GM12878 (cell line): Measurements from ENCODE around the gene LANCL2. TPM values are rescaled to one million over a fixed set of nuclear protein-coding genes. Genes with fewer than 3 reads are reported as not detected.

Experiments
- ATAC-seq: fragments of 200-7000 bp; cut with Tn5 transposase; 3 replicates; pipeline ENCODE4 v1.9.1; 2020; ENCODE audit warnings: mild to moderate bottlenecking, moderate library complexity
- BruUV-seq: library from RNA; stranded (reverse); fragments of 400-500 nt; replicated peaks from 2 replicates; lab custom pipeline; 2021; lab: Mats Ljungman, UMichigan
- CTCF ChIA-PET: fragments of 300-600 bp; sonication (Branson Sonifier 250); formaldehyde crosslinking; extraction: SDS; loops from one replicate; lab custom pipeline; 2021; ENCODE audit warnings: inconsistent platforms; lab: Yijun Ruan, JAX
- POLR2A ChIA-PET: fragments of 350-600 bp; formaldehyde crosslinking; extraction: SDS; loops from one replicate; lab custom pipeline; 2021; ENCODE audit warnings: inconsistent platforms; lab: Charles Lee
- RAD21 ChIA-PET: fragments of 300-600 bp; sonication (Branson Sonifier 250); formaldehyde crosslinking; loops from one replicate; lab custom pipeline; 2023; ENCODE audit warnings: antibody characterized with exemption; ENCODE audit not compliant: unreplicated experiment; lab: Charles Lee
- SMC1A ChIA-PET: fragments of 300-600 bp; sonication (Branson Sonifier 250); formaldehyde crosslinking; loops from one replicate; lab custom pipeline; 2023; ENCODE audit not compliant: unreplicated experiment, uncharacterized antibody; lab: Charles Lee
- DNase-seq: peaks from one replicate; pipeline ENCODE4 v3.0.0-alpha.2; 2011; ENCODE audit warnings: low read depth, low spot score
- FAIRE-seq: peaks from 3 replicates; lab custom pipeline; 2011; peaks lifted over from hg19 to GRCh38; lab: Jason Lieb, UNC
- H2AFZ ChIP-seq: 2 replicates; pipeline ENCODE4 v1.6.0; 2011; ENCODE audit warnings: low read depth, low read length, control low read depth; ENCODE audit not compliant: control insufficient read depth
- H3K27ac ChIP-seq: 2 replicates; pipeline ENCODE4 v1.5.1; 2011; ENCODE audit warnings: control low read depth; ENCODE audit not compliant: control insufficient read depth, insufficient read depth
- H3K27me3 ChIP-seq, 2 experiments: replicated peaks in 1 of 2; 2 replicates each; pipeline versions ENCODE4 v1.6.0 to v1.6.1; 2011; ENCODE audit warnings: low read length in 1 of 2; ENCODE audit not compliant: control insufficient read depth in 2 of 2, insufficient read depth in 2 of 2
- H3K36me3 ChIP-seq, 2 experiments: 2 replicates each; pipeline ENCODE4 v1.5.1; 2011; ENCODE audit warnings: low read length in 1 of 2; ENCODE audit not compliant: control insufficient read depth in 2 of 2, insufficient read depth in 2 of 2
- H3K4me1 ChIP-seq: 2 replicates; pipeline ENCODE4 v1.6.1; 2011; ENCODE audit warnings: mild to moderate bottlenecking, low read length, moderate library complexity, mixed read lengths; ENCODE audit not compliant: control insufficient read depth, insufficient read depth
- H3K4me2 ChIP-seq: 2 replicates; pipeline ENCODE4 v1.6.0; 2011; ENCODE audit warnings: control low read depth; ENCODE audit not compliant: control insufficient read depth, insufficient read depth
- H3K4me3 ChIP-seq: fragments of 200-600 bp; sonication (generic); 2 replicates; pipeline ENCODE4 v1.5.1; 2016
- H3K79me2 ChIP-seq: 2 replicates; pipeline ENCODE4 v1.6.0; 2011; ENCODE audit warnings: low read length; ENCODE audit not compliant: control insufficient read depth, insufficient read depth
- H3K9ac ChIP-seq: 2 replicates; pipeline ENCODE4 v1.8.0; 2011; ENCODE audit warnings: low read length, control low read depth, mixed read lengths; ENCODE audit not compliant: control insufficient read depth, insufficient read depth
- H3K9me3 ChIP-seq: replicated peaks from 3 replicates; pipeline ENCODE4 v1.5.1; 2011; ENCODE audit warnings: mild to moderate bottlenecking, low read length; ENCODE audit not compliant: control insufficient read depth, insufficient read depth
- H4K20me1 ChIP-seq: 2 replicates; pipeline ENCODE4 v1.6.0; 2011; ENCODE audit not compliant: control insufficient read depth, insufficient read depth
- CBX3 ChIP-seq: fragments of 200-600 bp; sonication (generic); IDR thresholded peaks from 2 replicates; pipeline ENCODE4 v1.6.1; 2016; ENCODE audit warnings: low read depth, borderline replicate concordance
- CEBPB ChIP-seq, 2 experiments: fragments of 150-350 bp in 1 of 2; IDR thresholded peaks; 2 replicates each; pipeline ENCODE4 v1.6.1; 2012 to 2014; ENCODE audit warnings: low read depth in 2 of 2, low read length in 2 of 2, borderline replicate concordance in 1 of 2, inconsistent platforms in 1 of 2
- HCFC1 ChIP-seq: fragments of 150-350 bp; IDR thresholded peaks from 2 replicates; pipeline ENCODE4 v1.6.1; 2014; ENCODE audit warnings: low read length
- PAX5 ChIP-seq: IDR thresholded peaks from 2 replicates; pipeline ENCODE4 v1.6.1; 2011; ENCODE audit warnings: low read depth, low read length, borderline replicate concordance
- POLR2AphosphoS2 ChIP-seq: IDR thresholded peaks from 2 replicates; pipeline ENCODE4 v1.6.1; 2011; ENCODE audit warnings: low read depth, mild to moderate bottlenecking, low read length, improper control_type of control experiment, moderate library complexity
- TCF7 ChIP-seq: IDR thresholded peaks from 2 replicates; pipeline ENCODE4 v1.6.1; 2014; ENCODE audit warnings: antibody characterized with exemption, borderline replicate concordance
- whole genome bisulfite sequencing: methylation state at CpG from one replicate; pipeline ENCODE4 v1.1.6; 2016; ENCODE audit warnings: low lambda C conversion rate; ENCODE audit not compliant: insufficient replicate concordance, insufficient coverage; ENCODE audit errors: missing lambda C conversion rate; 5-methylcytosine and 5-hydroxymethylcytosine counted together
- in situ Hi-C: fragments of 300-500 bp; cut with MboI; formaldehyde crosslinking; loops from 9 replicates; pipeline ENCODE4 v1.14.3; 2018; ENCODE audit warnings: mixed read lengths
- intact Hi-C: fragments of 100-400 bp; cut with micrococcal nuclease; formaldehyde crosslinking; loops from one replicate; pipeline ENCODE4 v1.14.2; 2022; ENCODE audit not compliant: unreplicated experiment
- polyA plus RNA-seq, 11 experiments: library from polyadenylated mRNA; depleted of rRNA in 4 of 11; unstranded in 6 of 11; stranded (reverse) in 5 of 11; fragments of >200 nt; fragmentation: Nextera tagmentation in 4 of 11; fragmentation: Illumina TruSeq in 1 of 11; extraction: Ambion mirVana in 4 of 11; extraction: Trizol in 1 of 11; gene quantifications; 1 replicate in 1 of 11; 2 replicates in 10 of 11; pipeline versions ENCODE4 v1.2.1 to v1.2.3, GENCODE V29; 2011 to 2016; ENCODE audit warnings: inconsistent platforms in 2 of 11, missing spikeins in 2 of 11, low read depth in 1 of 11
- total RNA-seq, 4 experiments: library from RNA; depleted of rRNA in 3 of 4; stranded (reverse); fragments of >200 nt in 3 of 4; fragmentation: Illumina TruSeq in 1 of 4; extraction: Trizol in 1 of 4; gene quantifications; 2 replicates each; pipeline versions ENCODE4 v1.2.1 to v1.2.3, GENCODE V29; 2013 to 2021
- TF ChIP-seq, protein P1 (sequence below): IDR thresholded peaks from 2 replicates; pipeline ENCODE4 v1.6.1; 2011; ENCODE audit warnings: mild to moderate bottlenecking, low read depth, low read length, moderate library complexity; ENCODE audit not compliant: insufficient replicate concordance
- TF ChIP-seq, protein P2 (sequence below): IDR thresholded peaks from 2 replicates; pipeline ENCODE4 v1.6.1; 2011; ENCODE audit warnings: low read depth, mild to moderate bottlenecking, low read length, moderate library complexity, borderline replicate concordance; ENCODE audit errors: extremely low read depth
- TF ChIP-seq, protein P3 (sequence below): IDR thresholded peaks from 2 replicates; pipeline ENCODE4 v1.6.1; 2012; ENCODE audit warnings: low read depth, low read length, improper control_type of control experiment
- TF ChIP-seq, protein P4 (sequence below): fragments of 450-650 bp; IDR thresholded peaks from 2 replicates; pipeline ENCODE4 v1.6.1; 2017; ENCODE audit warnings: mild to moderate bottlenecking

Gene LANCL2
- total and polyA plus RNA-seq, 10 of the 15 experiments (the other 5 are each of a cell fraction or from before 2014, with no cell fraction given) = 8.1 to 28.6 (median 16.4) TPM

DNA sequence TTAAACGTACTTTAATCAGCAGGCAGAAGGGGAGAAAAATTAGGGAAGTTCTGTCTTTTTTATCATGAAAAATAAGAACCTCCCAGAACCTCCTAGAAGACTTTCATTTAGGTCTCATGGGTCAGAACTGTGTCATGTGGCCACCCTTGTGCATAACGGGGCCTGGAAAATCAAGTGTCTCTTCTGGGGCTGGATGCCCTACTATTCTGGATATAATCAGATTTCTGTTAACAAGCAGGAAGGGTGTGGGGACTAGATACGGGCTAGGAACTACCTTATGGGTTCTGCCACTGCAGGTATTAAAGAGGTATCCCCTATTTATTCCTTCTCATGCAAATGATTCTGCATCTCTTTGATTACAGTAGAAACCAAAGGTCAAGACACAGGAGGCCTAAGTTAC, 14.1 kb downstream of the LANCL2 start:
- intact Hi-C loops (no loop called here), in situ Hi-C loops (no loop called here)
- no peak overlapping the region for H3K9ac ChIP-seq
- H3K4me1 ChIP-seq = peaks cover 5% of the 10 kb centered on the region
- H3K4me2 ChIP-seq = no peak overlapping the region
- no peaks in the 10 kb centered on the region for H3K36me3 ChIP-seq
- no peaks in the 10 kb centered on the region; the same call in 1 of the 2 replicates for H3K79me2 ChIP-seq
- no peak overlapping the region for H3K27ac ChIP-seq
- FAIRE-seq = no peak
- no peaks in the 10 kb centered on the region for H4K20me1 ChIP-seq
- no peak for ATAC-seq
- POLR2A ChIA-PET = no interaction called here
- no TSS peak for BruUV-seq
- H2AFZ ChIP-seq = no peak overlapping the region
- WGBS = 54% methylated on average over 3 of the region's 3 CpGs
- H3K9me3 ChIP-seq = no peaks in the 10 kb centered on the region; the same call in 2 of the 3 replicates
- DNase-seq = no peak
- CTCF ChIA-PET = no interaction called here
- TF ChIP-seq, protein P1, sequence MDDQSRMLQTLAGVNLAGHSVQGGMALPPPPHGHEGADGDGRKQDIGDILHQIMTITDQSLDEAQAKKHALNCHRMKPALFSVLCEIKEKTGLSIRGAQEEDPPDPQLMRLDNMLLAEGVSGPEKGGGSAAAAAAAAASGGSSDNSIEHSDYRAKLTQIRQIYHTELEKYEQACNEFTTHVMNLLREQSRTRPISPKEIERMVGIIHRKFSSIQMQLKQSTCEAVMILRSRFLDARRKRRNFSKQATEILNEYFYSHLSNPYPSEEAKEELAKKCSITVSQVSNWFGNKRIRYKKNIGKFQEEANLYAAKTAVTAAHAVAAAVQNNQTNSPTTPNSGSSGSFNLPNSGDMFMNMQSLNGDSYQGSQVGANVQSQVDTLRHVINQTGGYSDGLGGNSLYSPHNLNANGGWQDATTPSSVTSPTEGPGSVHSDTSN = no peak
- TF ChIP-seq POLR2AphosphoS2 (no peak), TCF7 (no peak), HCFC1 (no peak), CEBPB (IDR thresholded peaks at IDR 0.05; ENCODE audit: borderline replicate concordance in 1 of 2, low read depth in 2 of 2, low read length in 2 of 2) (no peak), CBX3 (no peak), PAX5 (no peak)
- TF ChIP-seq, protein P2, sequence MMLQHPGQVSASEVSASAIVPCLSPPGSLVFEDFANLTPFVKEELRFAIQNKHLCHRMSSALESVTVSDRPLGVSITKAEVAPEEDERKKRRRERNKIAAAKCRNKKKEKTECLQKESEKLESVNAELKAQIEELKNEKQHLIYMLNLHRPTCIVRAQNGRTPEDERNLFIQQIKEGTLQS = no peak
- TF ChIP-seq, protein P3, sequence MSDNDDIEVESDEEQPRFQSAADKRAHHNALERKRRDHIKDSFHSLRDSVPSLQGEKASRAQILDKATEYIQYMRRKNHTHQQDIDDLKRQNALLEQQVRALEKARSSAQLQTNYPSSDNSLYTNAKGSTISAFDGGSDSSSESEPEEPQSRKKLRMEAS = no peak
- TF ChIP-seq, protein P4, sequence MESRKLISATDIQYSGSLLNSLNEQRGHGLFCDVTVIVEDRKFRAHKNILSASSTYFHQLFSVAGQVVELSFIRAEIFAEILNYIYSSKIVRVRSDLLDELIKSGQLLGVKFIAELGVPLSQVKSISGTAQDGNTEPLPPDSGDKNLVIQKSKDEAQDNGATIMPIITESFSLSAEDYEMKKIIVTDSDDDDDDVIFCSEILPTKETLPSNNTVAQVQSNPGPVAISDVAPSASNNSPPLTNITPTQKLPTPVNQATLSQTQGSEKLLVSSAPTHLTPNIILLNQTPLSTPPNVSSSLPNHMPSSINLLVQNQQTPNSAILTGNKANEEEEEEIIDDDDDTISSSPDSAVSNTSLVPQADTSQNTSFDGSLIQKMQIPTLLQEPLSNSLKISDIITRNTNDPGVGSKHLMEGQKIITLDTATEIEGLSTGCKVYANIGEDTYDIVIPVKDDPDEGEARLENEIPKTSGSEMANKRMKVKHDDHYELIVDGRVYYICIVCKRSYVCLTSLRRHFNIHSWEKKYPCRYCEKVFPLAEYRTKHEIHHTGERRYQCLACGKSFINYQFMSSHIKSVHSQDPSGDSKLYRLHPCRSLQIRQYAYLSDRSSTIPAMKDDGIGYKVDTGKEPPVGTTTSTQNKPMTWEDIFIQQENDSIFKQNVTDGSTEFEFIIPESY = no peak
- H3K27me3 ChIP-seq = no peaks in the 10 kb centered on the region
- RAD21 ChIA-PET = no interaction called here
- SMC1A ChIA-PET = interaction anchor here (0.8 to 1.2 kb wide), 3 partner anchors 8 to 98 kb away, joined by 3 to 6 read pairs (median 3); no protein-coding TSS in a partner anchor
- no peak overlapping the region for H3K4me3 ChIP-seq
